Karpas-422 (cell line): ENCODE data around the gene G6PC2. TPM values are rescaled to one million over a fixed set of nuclear protein-coding genes. Genes with fewer than 3 reads are reported as not detected.
"Not testable (repeated sequence)": the region's sequence is repeated elsewhere in the genome, so short reads cannot be mapped to it uniquely, and the experiment has no call there.

Experiments
- DNase-seq: peaks from one replicate; pipeline ENCODE4 v3.0.0-alpha.2; 2015
- H2AFZ ChIP-seq: fragments of 200-600 bp; sonication (generic); 2 replicates; pipeline ENCODE4 v1.6.1; 2014; ENCODE audit warnings: antibody characterized with exemption, low read length, mixed read lengths
- H3K27ac ChIP-seq: fragments of 200-600 bp; sonication (generic); 2 replicates; pipeline ENCODE4 v1.5.1; 2014; ENCODE audit warnings: mild to moderate bottlenecking, low read length, moderate library complexity
- H3K27me3 ChIP-seq: fragments of 200-600 bp; sonication (generic); 2 replicates; pipeline ENCODE4 v1.6.1; 2014; ENCODE audit warnings: low read length, mixed read lengths
- H3K36me3 ChIP-seq: fragments of 200-600 bp; sonication (generic); 2 replicates; pipeline ENCODE4 v1.6.1; 2014; ENCODE audit warnings: low read length, mixed read lengths; ENCODE audit not compliant: insufficient read depth
- H3K4me1 ChIP-seq: fragments of 200-600 bp; sonication (generic); 2 replicates; pipeline ENCODE4 v1.6.1; 2014; ENCODE audit warnings: mild to moderate bottlenecking, low read length, mixed read lengths
- H3K4me2 ChIP-seq: fragments of 200-600 bp; sonication (generic); 2 replicates; pipeline ENCODE4 v1.6.1; 2014; ENCODE audit warnings: low read length, low read depth, mild to moderate bottlenecking; ENCODE audit not compliant: poor library complexity, severe bottlenecking
- H3K4me3 ChIP-seq: fragments of 200-600 bp; sonication (generic); 2 replicates; pipeline ENCODE4 v1.5.1; 2014; ENCODE audit warnings: mild to moderate bottlenecking, antibody characterized with exemption, low read length, mixed read lengths
- H3K79me2 ChIP-seq: fragments of 200-600 bp; sonication (generic); 2 replicates; pipeline ENCODE4 v1.6.1; 2014; ENCODE audit warnings: mild to moderate bottlenecking, low read length, mixed read lengths
- H3K9ac ChIP-seq: fragments of 200-600 bp; sonication (generic); 2 replicates; pipeline ENCODE4 v1.6.0; 2014; ENCODE audit warnings: low read length
- H3K9me2 ChIP-seq: fragments of 200-600 bp; sonication (generic), shearing (Covaris generic); replicated peaks from 2 replicates; pipeline ENCODE4 v1.6.0; 2014; ENCODE audit warnings: mild to moderate bottlenecking, low read length, moderate library complexity; ENCODE audit not compliant: insufficient read depth
- H3K9me3 ChIP-seq: fragments of 300-700, 200-600 bp; sonication (generic); 2 replicates; pipeline ENCODE4 v1.6.1; 2014; ENCODE audit warnings: low read length, mixed read lengths
- H4K20me1 ChIP-seq: fragments of 200-600 bp; sonication (generic); 2 replicates; pipeline ENCODE4 v1.6.1; 2014; ENCODE audit warnings: mild to moderate bottlenecking, antibody characterized with exemption, low read length, low read depth; ENCODE audit not compliant: insufficient read depth
- total RNA-seq: library from RNA; depleted of rRNA; stranded (reverse); fragments of >200 nt; shearing (Covaris generic); gene quantifications from 2 replicates; pipeline ENCODE4 v1.2.3, GENCODE V29; 2014; ENCODE audit warnings: low replicate concordance

Gene G6PC2
- total RNA-seq, 1 experiment from 2014 or later: not detected

DNA sequence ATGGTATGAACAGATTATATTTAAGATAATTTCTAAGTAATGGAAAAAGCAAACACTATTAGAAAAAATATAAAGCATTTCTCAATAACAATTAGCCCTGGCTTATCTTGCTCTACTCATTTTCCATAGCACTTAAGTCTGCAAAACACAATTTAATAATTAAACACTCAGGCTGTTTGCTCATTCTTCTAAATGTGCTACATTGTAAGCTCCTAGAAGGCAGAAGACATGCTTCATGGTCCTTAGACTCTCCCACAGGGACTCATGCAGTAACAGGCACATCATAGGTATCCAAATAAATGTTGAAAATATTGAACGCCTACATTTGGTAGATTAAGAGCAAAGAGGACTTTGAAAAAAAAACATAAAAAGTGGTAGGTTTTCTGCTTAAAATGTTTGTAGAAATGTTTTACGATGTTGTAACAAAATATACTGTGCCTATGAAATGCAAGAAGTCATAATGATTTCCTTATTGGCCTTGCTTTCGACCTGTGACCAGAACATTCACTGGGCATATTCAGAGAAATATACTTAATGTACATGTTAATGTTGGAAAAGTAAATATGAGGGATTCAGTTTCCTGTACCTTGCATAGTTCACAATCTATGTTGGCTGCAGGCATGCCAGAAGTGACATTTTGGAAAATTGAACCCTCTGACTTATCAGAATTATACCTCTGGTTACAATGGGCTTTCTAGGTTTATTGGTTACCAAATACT, 27.2 kb downstream of the G6PC2 start:
- Histone ChIP-seq H3K79me2 (no peaks in the 10 kb centered on the region), H3K9me2 (no peaks in the 10 kb centered on the region), H3K4me3 (no peak overlapping the region), H4K20me1 (no peaks in the 10 kb centered on the region), H3K4me1 (peaks cover 4% of the 10 kb centered on the region), H3K9ac (no peak overlapping the region), H3K27me3 (no peaks in the 10 kb centered on the region), H3K36me3 (no peaks in the 10 kb centered on the region), H3K27ac (no peak overlapping the region), H3K9me3 (no peaks in the 10 kb centered on the region), H3K4me2 (no peak overlapping the region), H2AFZ (no peak overlapping the region)
- no peak for DNase-seq

DNA sequence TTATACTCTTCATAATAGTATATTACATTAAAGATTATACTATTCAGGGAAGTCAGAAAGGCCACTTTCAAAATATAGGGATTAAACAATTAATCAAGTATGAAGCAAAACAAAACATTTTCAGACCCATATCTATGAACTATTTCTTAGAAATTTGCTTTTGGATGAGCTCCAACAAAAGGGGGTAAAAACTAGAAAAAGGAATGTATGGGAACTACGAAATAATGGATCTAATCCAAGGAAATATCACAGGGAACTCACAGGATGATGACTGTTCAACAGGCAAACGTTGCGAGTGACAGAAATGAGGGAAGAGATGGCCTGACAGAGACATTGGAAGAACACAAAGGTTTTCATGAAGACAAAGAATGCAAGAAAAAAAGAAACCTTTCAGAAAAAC, 27.9 kb downstream of the G6PC2 start:
- Histone ChIP-seq H3K9me3 (no peaks in the 10 kb centered on the region), H3K9ac (no peak overlapping the region), H3K79me2 (no peaks in the 10 kb centered on the region), H3K4me3 (no peak overlapping the region), H3K27me3 (no peaks in the 10 kb centered on the region), H3K4me2 (no peak overlapping the region), H3K4me1 (peaks cover 4% of the 10 kb centered on the region), H3K9me2 (no peaks in the 10 kb centered on the region), H3K27ac (no peak overlapping the region), H3K36me3 (no peaks in the 10 kb centered on the region), H4K20me1 (no peaks in the 10 kb centered on the region), H2AFZ (no peak overlapping the region)
- DNase-seq: no peak

DNA sequence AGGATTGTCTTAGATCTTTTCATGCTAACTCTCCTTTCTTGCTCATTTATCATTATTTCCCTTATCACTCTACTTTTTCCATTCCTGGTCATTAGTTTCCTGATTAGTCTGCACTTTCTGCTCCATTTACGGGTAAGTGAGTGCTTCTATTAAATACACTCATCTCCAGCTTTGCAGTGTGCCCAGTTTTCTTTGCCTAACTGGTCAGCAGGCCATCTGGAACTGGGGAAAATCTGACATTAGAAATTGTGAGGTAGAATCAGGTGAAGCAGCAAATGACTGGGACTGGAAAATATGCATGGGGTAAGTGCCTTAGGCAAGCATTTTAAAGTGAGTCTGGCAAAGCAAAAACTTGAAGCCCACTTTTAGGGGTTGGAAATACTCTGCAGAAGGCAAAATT, 29.2 kb downstream of the G6PC2 start:
- Histone ChIP-seq H3K9me2 (no peaks in the 10 kb centered on the region), H3K4me3 (no peak overlapping the region), H3K9ac (no peak overlapping the region), H3K9me3 (no peaks in the 10 kb centered on the region), H3K4me2 (no peak overlapping the region), H3K27ac (no peak overlapping the region), H2AFZ (no peak overlapping the region), H3K36me3 (no peaks in the 10 kb centered on the region), H3K27me3 (no peaks in the 10 kb centered on the region), H3K79me2 (no peaks in the 10 kb centered on the region), H3K4me1 (peaks cover 4% of the 10 kb centered on the region), H4K20me1 (no peaks in the 10 kb centered on the region)
- no peak for DNase-seq

DNA sequence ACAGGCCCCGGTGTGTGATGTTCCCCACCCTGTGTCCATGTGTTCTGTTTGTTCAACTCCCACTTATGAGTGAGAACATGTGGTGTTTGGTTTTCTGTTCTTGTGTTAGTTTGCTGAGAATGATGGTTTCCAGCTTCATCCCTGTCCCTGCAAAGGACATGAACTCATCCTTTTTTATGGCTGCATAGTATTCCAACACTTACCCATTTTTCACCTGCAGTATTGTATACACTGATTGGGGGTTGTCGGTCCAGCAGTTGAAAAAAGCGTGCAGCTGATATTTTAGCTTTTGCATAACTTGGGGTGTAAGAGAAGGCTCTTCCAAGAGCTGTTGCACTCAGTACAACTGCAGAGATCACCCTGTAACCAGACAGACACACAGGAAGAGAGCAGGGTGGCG, 31.1 kb downstream of the G6PC2 start:
- not testable (repeated sequence) for H3K4me3 ChIP-seq, H3K9me3 ChIP-seq, H3K79me2 ChIP-seq, H2AFZ ChIP-seq, DNase-seq, H4K20me1 ChIP-seq, H3K27me3 ChIP-seq, H3K27ac ChIP-seq, H3K4me2 ChIP-seq, H3K9me2 ChIP-seq, H3K4me1 ChIP-seq, H3K9ac ChIP-seq, H3K36me3 ChIP-seq

DNA sequence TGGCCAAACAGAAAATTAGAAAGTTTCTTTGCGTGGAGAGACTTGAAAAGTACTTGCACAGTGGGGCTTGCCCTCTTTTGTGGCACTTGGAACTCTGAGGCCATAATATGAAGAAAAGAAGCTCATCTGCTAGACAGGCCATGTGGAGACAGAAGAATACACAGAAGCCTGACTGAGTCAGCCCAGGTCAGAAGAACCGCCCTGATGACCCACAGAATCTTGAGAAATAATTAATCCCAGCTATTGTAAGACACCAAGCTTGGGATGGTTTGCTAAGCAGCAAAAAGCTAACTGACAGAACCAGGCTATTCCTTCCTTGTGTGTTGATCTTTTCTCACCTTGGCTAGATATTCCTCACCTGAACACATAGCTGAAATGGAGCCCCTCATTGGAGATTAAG, 33.7 kb downstream of the G6PC2 start:
- Histone ChIP-seq H3K27ac (no peak overlapping the region), H3K4me3 (no peak overlapping the region), H3K4me1 (no peaks in the 10 kb centered on the region), H3K4me2 (no peak overlapping the region), H3K36me3 (no peaks in the 10 kb centered on the region), H3K79me2 (no peaks in the 10 kb centered on the region), H2AFZ (no peak overlapping the region), H3K27me3 (no peaks in the 10 kb centered on the region), H3K9me3 (no peaks in the 10 kb centered on the region), H3K9me2 (no peaks in the 10 kb centered on the region), H4K20me1 (no peaks in the 10 kb centered on the region), H3K9ac (no peak overlapping the region)
- DNase-seq: no peak

DNA sequence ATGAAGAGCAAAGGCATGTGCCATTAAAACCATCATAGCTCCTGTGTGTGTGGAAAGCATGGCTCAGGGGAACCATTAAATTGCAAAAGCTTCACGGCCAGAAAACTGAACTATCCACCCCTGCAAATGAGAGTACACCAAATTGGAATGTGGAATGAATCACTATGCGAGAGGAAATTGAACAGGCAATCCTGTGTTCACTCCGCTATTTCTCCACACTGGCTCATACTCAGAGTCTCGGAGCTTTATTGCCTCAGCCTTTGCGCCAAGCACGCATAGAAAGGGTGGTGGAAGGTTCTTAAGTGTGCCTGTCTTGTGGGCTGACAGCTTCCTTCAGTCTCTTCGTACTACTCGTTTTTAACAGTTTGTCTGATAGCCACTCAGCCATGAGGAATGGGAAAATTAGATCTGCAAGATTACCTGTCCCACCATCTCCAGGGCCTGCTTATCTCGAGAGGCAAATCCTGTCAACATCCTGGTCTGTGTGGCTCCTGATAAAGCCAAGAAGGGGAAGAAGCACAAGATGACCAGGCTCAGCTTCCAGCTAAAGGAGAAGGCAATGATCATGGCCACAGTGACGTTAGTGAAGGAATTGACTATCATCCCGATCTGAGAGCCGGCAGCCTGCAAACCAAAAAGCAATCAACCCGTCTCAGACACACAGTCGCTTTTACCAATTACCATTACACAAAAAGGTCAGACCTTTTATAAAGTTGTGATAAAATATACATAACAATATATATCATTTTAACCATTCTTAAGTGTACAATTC, 34.9 kb downstream of the G6PC2 start:
- DNase-seq: no peak
- no peak overlapping the region for H3K9ac ChIP-seq
- H3K9me3 ChIP-seq: no peaks in the 10 kb centered on the region
- H2AFZ ChIP-seq: no peak overlapping the region
- H4K20me1 ChIP-seq: no peaks in the 10 kb centered on the region
- H3K4me2 ChIP-seq: no peak overlapping the region
- H3K4me3 ChIP-seq: no peak overlapping the region
- H3K4me1 ChIP-seq: no peaks in the 10 kb centered on the region
- H3K27ac ChIP-seq: no peak overlapping the region
- H3K79me2 ChIP-seq: no peaks in the 10 kb centered on the region
- no peaks in the 10 kb centered on the region for H3K27me3 ChIP-seq
- no peaks in the 10 kb centered on the region for H3K36me3 ChIP-seq
- H3K9me2 ChIP-seq: no peaks in the 10 kb centered on the region

DNA sequence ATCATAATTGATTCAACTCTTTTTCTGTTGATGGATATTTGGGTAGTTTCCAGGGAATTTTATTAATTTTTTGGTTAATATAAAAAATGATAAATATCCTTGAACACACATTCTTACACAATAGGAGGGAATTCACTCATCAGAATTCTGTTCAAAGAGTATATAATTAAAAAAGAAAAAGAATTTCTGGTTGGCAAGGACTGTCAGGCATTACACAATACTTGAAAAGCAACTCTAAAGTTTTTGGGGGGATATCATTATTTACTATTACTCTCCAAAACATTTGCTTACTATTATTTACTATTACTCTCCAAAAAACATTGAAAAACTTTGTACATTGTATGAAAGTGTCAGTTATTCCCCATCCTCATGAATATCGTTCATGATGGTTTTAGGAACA, 38.0 kb downstream of the G6PC2 start:
- Histone ChIP-seq H3K27ac (no peak overlapping the region), H3K9me3 (no peaks in the 10 kb centered on the region), H3K79me2 (no peaks in the 10 kb centered on the region), H2AFZ (no peak overlapping the region), H3K9me2 (no peaks in the 10 kb centered on the region), H3K4me2 (no peak overlapping the region), H3K4me1 (no peaks in the 10 kb centered on the region), H4K20me1 (no peaks in the 10 kb centered on the region), H3K4me3 (no peak overlapping the region), H3K36me3 (no peaks in the 10 kb centered on the region), H3K27me3 (no peaks in the 10 kb centered on the region), H3K9ac (no peak overlapping the region)
- no peak for DNase-seq

DNA sequence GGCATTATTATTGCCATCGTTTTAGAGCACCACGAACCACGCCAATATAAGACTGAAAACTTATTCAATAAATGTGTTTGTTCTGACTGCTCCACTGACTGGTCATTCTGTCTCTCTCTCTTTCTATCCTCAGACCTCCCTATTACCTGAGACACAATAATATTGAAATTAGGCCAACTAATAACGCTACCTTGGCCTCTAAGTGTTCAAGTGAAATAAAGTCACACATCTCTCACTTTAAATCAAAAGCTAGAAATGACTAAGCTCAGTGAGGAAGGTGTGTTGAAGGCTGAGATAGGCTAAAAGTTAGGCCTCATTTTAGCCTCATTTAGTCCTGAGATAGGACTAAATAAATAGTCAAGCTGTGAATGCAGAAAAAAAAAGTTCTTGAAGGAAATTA, 38.8 kb downstream of the G6PC2 start:
- no peaks in the 10 kb centered on the region for H3K9me2 ChIP-seq
- H2AFZ ChIP-seq: no peak overlapping the region

More for the DNA sequence above, 38.8 kb downstream of the G6PC2 start:
- H3K36me3 ChIP-seq: no peaks in the 10 kb centered on the region
- no peaks in the 10 kb centered on the region for H3K9me3 ChIP-seq
- no peaks in the 10 kb centered on the region for H3K79me2 ChIP-seq
- H3K4me2 ChIP-seq: no peak overlapping the region
- no peak for DNase-seq
- H4K20me1 ChIP-seq: no peaks in the 10 kb centered on the region
- no peak overlapping the region for H3K4me3 ChIP-seq
- H3K27me3 ChIP-seq: no peaks in the 10 kb centered on the region
- H3K9ac ChIP-seq: no peak overlapping the region
- no peak overlapping the region for H3K27ac ChIP-seq
- H3K4me1 ChIP-seq: no peaks in the 10 kb centered on the region
